HG03066 (cell line): ENCODE data around the gene SSH2.
A peak's percentile ranks its signal among the peaks of the same experiment; 100 is the strongest.

Experiments used
- ATAC-seq: cut with Tn5 transposase; IDR thresholded peaks from one replicate; pipeline ENCODE4 v1.9.1; 2021; ENCODE audit warnings: low read depth; ENCODE audit not compliant: unreplicated experiment

The SSH2 gene

DNA sequence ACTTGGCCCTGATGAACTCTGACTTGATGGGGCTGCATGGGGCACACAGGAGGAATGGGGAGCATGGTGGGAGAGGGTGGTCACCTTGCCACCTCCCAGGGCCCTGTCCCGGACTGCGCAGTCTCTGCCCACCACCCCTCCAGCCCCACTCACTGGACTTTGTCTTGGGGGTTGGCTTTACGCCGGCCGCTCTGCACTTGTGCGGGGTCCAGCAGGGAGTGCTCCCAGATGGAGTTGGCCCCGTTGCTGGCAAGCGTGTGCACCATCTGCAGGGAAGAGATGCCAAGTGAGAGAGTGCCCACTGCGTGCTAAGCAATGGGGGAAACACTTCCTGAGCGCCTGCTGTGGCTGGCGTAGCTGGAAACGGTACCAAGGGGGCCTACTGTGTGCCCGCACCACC is 347.3 kb downstream of the SSH2 start:
- ATAC-seq: no peak

DNA sequence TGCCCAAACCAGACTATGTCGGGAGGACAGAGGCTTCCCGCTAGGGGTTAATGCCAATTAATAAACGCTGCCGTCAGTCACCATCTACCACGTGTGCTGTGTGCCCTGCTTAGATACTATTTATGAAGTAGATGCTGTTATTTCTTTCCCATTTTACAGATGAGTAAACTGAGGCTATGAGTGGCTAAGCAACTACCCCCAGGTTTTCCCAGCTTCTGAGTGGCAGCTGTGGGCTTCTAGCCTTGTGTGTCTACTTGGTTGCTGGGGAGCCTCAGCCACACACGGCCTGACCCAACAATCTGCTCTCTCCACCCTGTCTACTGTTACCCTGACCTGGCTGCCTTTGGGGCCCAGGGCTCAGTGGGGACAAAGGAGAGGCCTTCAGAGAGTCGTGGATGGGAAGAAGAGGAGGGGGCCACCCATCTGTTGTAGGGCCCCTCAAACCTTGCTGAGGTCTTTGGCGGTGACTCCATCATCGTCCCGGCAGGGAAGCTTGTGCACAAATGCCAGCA is 347.7 kb downstream of the SSH2 start:
- no peak for ATAC-seq

DNA sequence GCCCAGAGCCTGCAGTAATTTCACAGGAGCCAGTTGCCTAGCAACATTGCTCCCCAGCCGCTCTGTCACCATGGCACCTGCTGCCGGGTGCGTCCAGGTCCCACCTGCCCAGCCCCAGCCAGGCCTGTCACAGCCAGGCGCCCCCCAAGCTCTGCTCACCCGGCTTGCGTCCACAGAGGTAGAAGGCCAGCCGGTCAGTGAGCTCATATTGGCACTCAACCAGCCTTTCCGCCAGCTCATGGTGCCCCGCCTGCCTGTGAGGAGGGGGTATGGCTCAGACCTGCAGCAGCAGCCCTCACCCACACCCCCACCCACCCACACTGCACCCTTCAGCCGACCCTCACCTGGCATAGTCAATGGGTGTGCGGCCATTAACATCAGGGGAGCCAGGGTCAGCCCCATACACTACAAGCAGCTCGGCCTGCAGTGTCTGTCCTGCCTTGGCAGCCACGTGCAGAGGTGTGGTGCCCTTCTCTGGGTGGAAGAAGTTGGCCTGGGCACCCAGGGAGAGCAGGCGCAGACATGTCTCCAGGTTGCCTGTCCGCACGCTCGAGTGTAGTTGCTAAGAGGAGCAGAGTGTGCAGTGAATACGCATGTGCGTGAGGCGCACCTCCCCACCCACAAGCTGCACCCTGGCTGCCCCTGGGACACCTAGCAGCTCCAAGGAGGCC is 348.3 kb downstream of the SSH2 start:
- ATAC-seq: no peak

DNA sequence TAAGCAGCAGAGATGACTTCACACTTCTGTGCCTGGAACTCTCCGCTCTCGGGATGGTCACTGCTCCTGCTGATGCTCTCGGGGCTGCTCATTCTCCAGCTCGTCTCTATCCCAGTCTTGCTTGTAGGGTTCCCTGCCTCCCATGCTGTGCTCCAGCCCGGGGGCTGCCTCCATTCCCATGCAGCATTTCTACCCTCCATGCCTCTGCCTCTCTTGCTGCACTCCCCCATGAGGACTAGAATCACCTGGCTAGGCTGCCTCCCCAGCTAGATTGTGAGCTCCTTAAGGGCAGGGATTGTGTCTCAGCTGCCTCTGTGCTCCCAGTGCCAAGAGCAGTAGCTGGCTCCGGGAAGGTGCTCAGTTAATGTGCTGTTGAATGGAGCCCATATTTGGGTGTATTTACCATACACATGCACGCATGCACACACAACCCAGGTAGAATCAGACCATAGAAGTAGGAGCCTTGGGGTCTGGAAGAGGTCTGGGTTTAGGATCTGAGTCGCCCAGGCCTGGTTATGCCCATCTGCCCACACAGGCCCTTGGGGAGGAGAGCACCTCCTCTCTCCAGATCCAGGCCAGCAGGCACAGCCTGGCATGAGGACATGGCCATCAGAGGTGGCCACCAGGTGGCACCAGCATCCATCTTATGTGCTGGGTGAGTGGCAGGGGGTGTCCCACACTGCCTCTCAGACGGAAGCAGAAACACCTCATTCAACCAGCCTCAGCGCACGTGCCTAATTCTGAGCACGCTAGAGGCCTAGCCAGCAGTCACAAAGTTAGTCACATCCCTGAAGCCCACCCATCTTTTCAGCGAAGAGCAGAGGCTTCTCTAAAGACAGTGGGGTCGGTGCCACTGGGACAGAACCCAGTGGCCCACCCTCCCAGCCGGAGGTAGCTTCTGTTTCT is 349.9 kb downstream of the SSH2 start:
- peak; percentile 59 for ATAC-seq

DNA sequence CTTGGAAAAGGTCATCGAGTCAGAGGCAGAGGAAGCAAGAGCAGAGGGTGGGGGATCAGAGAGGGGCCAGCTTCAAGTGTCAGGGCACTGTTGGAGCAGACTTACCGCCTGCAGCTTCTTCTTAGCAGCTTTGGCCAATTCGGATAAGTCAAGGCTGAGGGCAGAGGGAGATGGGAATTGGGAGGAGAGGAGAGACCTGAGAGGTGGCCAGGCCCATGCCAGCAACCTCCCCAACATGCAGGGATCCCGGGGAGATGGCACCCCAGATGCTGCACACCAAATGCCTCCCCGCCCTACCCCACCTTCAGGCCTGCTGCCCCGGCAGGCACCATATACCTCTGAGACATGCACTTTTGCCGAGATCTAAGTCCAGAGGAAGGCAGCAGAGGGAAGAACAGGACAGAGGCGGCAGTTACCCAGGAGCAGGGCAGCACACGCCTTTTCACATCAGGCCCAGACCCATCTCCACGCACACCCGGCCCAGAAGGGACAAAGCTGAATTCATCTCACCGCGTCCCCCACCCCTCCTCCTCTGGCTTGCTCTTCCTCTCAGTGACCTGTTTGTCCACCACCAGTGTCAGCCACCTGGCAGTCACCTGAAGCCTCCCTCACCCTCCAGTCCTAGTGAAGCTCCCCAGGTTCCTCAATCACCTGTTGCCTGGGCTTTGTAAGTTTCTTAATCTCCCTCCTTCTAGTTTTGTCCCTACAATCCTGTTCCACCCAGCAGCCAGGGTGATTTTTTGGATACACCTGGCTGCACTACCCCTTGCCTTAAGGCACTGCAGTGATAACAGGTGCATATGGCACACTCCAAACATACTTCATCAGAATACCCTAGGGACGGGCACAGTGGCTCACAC is 351.2 kb downstream of the SSH2 start:
- ATAC-seq: no peak

DNA sequence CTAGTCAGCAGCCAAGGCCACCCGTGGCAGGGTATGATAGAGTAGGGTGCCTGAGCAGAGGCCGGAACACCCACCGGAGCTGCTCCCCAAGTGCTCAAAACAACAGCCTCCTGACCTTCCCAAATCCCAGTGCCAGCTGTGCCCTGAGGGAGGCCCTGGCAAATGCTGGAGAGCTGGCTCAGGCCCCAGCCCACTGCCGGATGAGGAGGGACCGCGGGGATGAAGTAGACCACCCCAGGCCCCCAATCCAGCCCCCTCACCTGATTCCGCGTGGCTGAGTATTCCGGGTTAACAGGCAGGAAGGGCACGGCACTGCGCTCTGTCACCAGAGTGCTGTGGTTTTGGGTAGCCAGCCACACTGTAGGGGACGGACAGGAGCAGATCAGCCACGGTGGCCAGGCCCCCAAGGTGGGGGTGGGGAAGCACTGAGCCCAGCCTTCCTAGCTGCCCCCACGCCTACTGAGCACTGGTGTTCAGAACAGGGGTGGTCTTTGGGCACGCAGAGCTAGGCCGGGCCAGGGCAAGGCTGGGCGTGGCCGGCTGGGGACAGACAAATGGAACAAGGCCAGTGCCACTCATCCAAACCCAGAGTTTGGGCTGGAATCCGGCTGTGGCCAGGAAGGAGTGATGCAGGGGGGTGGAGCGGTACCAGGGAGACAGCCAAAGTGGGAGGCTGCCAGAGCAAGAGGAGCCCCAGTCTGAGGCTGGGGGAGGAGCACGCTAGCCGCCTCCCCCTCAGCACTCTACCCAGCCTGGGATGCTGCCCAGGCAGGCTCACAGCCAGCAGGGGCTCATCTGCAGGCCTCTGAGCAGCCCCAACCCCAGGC is 352.4 kb downstream of the SSH2 start:
- ATAC-seq: no peak

DNA sequence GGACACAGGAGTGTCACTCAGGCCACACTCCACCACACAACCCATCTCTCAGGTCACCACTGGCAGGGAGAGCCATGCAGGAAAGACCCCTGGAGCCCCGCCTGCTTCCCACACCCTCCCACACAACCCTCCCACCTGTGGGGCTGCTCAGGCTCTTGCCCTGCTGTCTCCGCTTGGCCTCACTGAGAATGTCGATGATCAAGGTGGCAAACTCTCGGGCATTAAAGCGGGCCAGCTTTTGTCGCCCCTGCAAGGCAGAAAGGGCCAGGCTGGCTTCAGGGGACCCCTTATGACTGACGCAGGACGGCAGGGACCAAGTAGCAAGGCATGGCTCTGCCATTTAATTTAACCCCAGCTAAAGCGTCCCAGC is 353.0 kb downstream of the SSH2 start:
- no peak for ATAC-seq

DNA sequence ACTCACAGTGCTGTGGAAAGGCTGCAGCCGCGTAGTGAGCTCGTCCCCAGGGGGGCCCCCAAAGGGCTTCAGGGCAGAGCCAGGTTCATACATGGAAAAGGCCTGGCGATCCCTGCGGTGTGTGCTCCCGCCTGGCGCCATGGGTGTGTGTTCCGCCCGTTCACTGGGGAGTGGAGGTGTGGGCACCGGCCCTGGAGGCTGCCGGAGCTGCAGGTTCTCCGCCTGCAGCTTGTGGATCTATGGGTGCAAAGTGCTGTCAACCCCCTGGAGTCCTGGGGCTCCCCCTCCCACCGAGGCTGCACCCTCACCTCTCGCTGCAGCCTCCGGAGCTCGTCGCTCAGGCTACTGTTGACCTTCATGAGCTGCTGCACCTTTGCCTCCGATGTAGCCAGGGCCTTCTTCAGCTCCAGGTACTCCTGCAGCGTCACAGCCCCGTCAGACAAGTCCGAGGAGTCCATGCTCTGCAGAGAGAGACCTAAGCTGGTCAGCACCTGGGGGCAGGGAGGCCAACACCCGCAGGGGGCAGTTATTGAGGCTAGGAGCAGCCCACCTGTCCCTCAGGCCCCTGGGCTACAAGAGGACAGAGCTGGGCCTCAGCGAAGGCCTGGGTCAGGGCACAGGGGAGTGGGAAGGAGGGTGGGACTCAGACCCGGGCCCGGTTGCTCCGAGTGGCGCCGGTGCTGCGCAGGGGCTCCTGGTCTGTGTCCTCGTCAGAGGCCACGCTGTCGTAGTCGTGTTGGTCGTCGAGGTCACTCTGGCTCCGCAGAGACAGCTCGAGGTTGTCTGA is 353.6 kb downstream of the SSH2 start:
- no peak for ATAC-seq
